Colonic mucosa (tissue), 4 donors: Measurements from ENCODE around the gene ZNF614. TPM values are rescaled to one million over a fixed set of nuclear protein-coding genes. Genes with fewer than 3 reads are reported as not detected.

Experiments
- DNase-seq: peaks from one replicate; pipeline ENCODE4 v3.0.0-alpha.2; 2020
- H3K27ac ChIP-seq: fragments of 200-600 bp; one replicate; pipeline ENCODE4 v1.8.0; 2021
- H3K27me3 ChIP-seq: fragments of 200-600 bp; one replicate; pipeline ENCODE4 v1.8.0; 2021
- H3K36me3 ChIP-seq: fragments of 200-600 bp; one replicate; pipeline ENCODE4 v1.8.0; 2021
- H3K4me1 ChIP-seq: fragments of 200-600 bp; one replicate; pipeline ENCODE4 v1.8.0; 2021; ENCODE audit warnings: mild to moderate bottlenecking
- H3K4me3 ChIP-seq: fragments of 200-600 bp; one replicate; pipeline ENCODE4 v1.8.0; 2021
- H3K9ac ChIP-seq, 2 donors: one replicate each; pipeline ENCODE4 v1.7.0; 2013; ENCODE audit warnings: control low read depth in 2 of 2, low read depth in 2 of 2, low read length in 2 of 2
- H3K9me3 ChIP-seq: fragments of 200-600 bp; one replicate; pipeline ENCODE4 v1.8.0; 2021
- intact Hi-C: fragments of 100-400 bp; cut with DNase I; formaldehyde crosslinking; loops from one replicate; pipeline ENCODE4 v1.14.1; 2022
- total RNA-seq, 2 donors: library from RNA; stranded (reverse); fragmentation: NEBNext Ultra II Directional in 1 of 2; extraction: Animal tissue kit (Norgen Biotek cat#: 25700) in 1 of 2; gene quantifications; one replicate each; pipeline ENCODE4 v1.2.1, GENCODE V29; 2021
- TF ChIP-seq, protein P1 (sequence below): fragments of 200-600 bp; IDR thresholded peaks from one replicate; pipeline ENCODE4 v1.8.0; 2022; ENCODE audit warnings: antibody characterized with exemption, mild to moderate bottlenecking
- donor health status: healthy.
- donor health status: DM: no; HTN: no; CAD: no.
- donor health status: DM: no; HTN: no; CAD: no.

Gene ZNF614
- total RNA-seq, 2 donors from 2014 or later: 3.3 to 4.2 TPM

DNA sequence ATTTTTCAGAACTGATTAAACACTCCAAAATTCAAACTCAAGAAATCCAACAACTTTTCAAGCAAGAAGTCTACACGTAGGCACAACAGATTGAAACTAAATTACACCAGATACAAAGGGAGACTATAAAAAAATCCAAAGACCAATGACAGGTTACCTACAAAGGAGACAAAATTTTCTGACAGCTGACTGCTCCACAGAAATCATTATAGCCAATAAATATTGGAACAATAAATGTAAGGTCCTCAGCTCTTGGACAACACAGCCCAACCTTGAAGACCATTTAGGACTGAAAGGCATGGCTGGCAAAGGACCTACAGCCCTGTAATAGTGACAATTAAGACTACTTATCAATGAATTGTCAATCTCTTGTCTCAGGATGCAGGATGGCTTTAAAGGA lies 57.5 kb downstream of the ZNF614 start:
- peaks cover 9% of the 10 kb centered on the region for H3K9me3 ChIP-seq
- TF ChIP-seq, protein P1, sequence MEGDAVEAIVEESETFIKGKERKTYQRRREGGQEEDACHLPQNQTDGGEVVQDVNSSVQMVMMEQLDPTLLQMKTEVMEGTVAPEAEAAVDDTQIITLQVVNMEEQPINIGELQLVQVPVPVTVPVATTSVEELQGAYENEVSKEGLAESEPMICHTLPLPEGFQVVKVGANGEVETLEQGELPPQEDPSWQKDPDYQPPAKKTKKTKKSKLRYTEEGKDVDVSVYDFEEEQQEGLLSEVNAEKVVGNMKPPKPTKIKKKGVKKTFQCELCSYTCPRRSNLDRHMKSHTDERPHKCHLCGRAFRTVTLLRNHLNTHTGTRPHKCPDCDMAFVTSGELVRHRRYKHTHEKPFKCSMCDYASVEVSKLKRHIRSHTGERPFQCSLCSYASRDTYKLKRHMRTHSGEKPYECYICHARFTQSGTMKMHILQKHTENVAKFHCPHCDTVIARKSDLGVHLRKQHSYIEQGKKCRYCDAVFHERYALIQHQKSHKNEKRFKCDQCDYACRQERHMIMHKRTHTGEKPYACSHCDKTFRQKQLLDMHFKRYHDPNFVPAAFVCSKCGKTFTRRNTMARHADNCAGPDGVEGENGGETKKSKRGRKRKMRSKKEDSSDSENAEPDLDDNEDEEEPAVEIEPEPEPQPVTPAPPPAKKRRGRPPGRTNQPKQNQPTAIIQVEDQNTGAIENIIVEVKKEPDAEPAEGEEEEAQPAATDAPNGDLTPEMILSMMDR: no peak

DNA sequence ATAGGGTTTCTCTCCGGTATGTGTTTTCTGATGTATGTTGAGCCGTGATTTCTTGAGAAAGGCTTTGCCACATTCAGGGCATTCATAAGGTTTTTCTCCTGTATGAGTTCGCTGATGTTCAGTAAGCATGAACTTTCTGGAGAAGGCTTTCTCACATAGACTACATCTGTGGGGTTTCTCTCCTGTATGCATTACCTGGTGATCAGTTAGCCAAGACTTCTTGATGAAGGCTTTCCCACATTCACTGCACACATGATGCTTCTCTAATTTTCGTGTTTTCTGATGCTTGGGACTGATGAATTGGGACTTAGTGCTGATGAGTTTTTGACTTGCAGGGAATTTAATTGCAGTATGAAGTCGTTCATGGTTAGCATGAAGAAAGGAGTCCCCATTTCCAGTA lies 62.6 kb downstream of the ZNF614 start:
- Histone ChIP-seq H3K27me3 (no peaks in the 10 kb centered on the region), H3K4me3 (no peak overlapping the region), H3K4me1 (no peaks in the 10 kb centered on the region), H3K27ac (no peak overlapping the region), H3K36me3 (peaks cover 52% of the 10 kb centered on the region), H3K9ac (no peak overlapping the region), H3K9me3 (no peaks in the 10 kb centered on the region)
- TF ChIP-seq, protein P1: no peak
- intact Hi-C loops: no loop called here
- no peak for DNase-seq

More for the DNA sequence above, 57.5 kb downstream of the ZNF614 start:
- intact Hi-C loops: no loop called here
- Histone ChIP-seq H3K4me1 (no peaks in the 10 kb centered on the region), H3K4me3 (no peak overlapping the region), H3K9ac (no peak overlapping the region), H3K27me3 (no peaks in the 10 kb centered on the region), H3K27ac (no peak overlapping the region), H3K36me3 (peaks cover 64% of the 10 kb centered on the region)
- no peak for DNase-seq

Other genes with a start within 250 kb of the ZNF614 start
- gene FPR3, start 233.2 kb downstream of the ZNF614 start, total RNA-seq: 1 to 10 TPM; 1.3 to 7.1 TPM
- 1 to 10 TPM; 5.5 to 7.4 TPM for gene ZNF577, start 140.4 kb downstream of the ZNF614 start, total RNA-seq
- 1 to 10 TPM; 8.1 to 8.2 TPM for gene ZNF649, start 123.4 kb downstream of the ZNF614 start, total RNA-seq
- gene ZNF613, start 100.9 kb downstream of the ZNF614 start, total RNA-seq: 1 to 10 TPM; 4.2 to 4.4 TPM
- gene ZNF350, start 41.5 kb downstream of the ZNF614 start, total RNA-seq: 10 to 100 TPM; 10.5 to 11.1 TPM
- 1 to 10 TPM; 4.6 to 4.7 TPM for gene ZNF615, start 20.2 kb downstream of the ZNF614 start, total RNA-seq
- gene ZNF432, start 20.5 kb upstream of the ZNF614 start, total RNA-seq: 1 to 10 TPM; 7.7 to 7.8 TPM
- gene ZNF841, start 67.4 kb upstream of the ZNF614 start, total RNA-seq: 10 to 100 TPM; 12.5 to 12.8 TPM
- gene ZNF616, start 111.6 kb upstream of the ZNF614 start, total RNA-seq: 1 to 10 TPM; 6.8 to 8.5 TPM
- gene ZNF836, start 143.2 kb upstream of the ZNF614 start, total RNA-seq: 10 to 100 TPM; 10.2 to 10.6 TPM
- 100 to 1,000 TPM; 273 to 378 TPM for gene PPP2R1A, start 161.7 kb upstream of the ZNF614 start, total RNA-seq
- 10 to 100 TPM in 1 of 2 donors, 1 to 10 TPM in 1; 7.5 to 10.6 TPM for gene ZNF766, start 241.2 kb upstream of the ZNF614 start, total RNA-seq